ENCODE measurements around the gene POLD3.
"Not testable (repeated sequence)": the region's sequence is repeated elsewhere in the genome, so short reads cannot be mapped to it uniquely, and the experiment has no call there.

The POLD3 gene

DNA sequence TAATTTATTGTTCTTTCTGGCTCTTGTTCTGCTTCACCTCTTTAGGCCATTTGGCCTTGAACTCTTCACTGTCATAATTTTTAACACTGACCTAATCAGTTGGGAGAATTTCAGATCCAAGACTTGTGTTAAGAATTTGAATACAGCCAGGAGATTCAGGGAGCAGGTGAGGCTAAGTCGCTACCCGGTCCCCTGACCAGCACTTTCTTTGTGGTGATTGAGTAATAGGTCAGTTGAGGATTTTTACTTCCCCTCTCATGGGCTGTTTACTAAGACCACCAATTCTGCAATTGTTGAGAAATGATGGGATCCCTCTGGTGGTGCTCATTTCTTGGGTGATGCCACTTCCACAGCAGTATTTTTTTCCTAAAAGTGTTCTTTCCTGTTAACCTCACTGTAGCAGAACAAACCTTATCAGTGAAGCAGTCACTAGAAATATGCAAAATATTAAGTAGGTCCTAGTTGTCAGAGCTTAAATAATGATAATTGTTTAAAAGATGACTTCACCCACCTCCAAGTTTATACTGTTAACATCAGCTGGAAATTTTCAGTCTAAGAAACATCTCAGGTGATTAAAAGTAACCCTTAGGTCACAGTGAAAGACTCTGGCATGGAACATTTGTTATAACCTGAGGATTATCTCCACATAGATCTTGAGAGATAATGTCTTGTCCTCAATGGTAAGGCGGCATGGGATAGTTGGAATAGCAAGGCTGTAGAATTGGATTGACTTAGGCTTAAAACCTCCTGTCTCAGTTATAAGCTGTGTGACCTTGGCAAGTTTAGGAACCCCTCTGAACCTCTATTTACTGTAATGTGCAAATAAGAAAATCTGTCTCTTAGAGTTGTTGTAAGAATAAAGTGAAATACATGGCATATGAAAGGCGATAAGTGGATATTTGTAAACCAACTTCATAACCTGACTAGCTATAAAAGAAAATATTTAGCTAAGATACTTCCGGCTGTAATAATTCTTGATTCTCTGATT, 41.3 kb downstream of the POLD3 start:
- no peak overlapping the region for H3K4me3 ChIP-seq
- peak overlapping the region in 1 of 21 experiments; percentile 39 for H3K27ac ChIP-seq

- H3K4me3 ChIP-seq, result no peak overlapping the region
- peak overlapping the region in 1 of 21 experiments; percentile 32 for H3K27ac ChIP-seq
Observed at GRCh38 chr11:74634537-74634936, 42.2 kb downstream of the POLD3 start.

- H3K27ac ChIP-seq, result peak overlapping the region in 3 of 21 experiments; percentile 21 to 76 (median 49)
- H3K4me3 ChIP-seq, result no peak overlapping the region
Observed at GRCh38 chr11:74636630-74637184, 44.3 kb downstream of the POLD3 start.

GRCh38 chr11:74637700-74638099, 45.3 kb downstream of the POLD3 start:
- H3K4me3 ChIP-seq, result no peak overlapping the region
- H3K27ac ChIP-seq, result peak overlapping the region in 1 of 21 experiments; percentile 26

- H3K4me3 ChIP-seq, result no peak overlapping the region
- H3K27ac ChIP-seq, result no peak overlapping the region
Observed at GRCh38 chr11:74638869-74639268, 46.5 kb downstream of the POLD3 start.

DNA sequence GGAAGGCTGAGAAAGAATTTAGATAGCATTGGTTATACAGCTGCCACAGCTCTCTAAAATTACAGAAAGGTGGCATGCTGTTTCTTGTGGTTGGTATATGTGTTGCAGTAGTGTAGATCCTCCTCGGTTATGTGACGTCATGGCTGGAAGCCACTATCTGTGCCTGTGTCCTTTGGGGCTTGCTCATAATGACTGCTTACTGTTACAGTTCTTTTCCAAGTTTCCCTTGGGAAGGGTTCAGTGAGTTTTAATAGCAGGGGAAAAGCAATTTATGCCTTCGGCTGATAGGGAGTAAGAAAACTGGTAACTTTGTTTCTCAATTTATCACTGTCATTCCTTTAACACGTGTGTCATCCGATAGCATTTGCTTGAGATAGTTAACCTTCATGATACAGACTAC, 47.2 kb downstream of the POLD3 start:
- Histone ChIP-seq H3K4me3 (no peak overlapping the region), H3K27ac (no peak overlapping the region)

GRCh38 chr11:74641289-74641688, 48.9 kb downstream of the POLD3 start:
- H3K27ac ChIP-seq, result peak overlapping the region in 2 of 21 experiments; percentile 26 to 52
- no peak overlapping the region for H3K4me3 ChIP-seq

DNA sequence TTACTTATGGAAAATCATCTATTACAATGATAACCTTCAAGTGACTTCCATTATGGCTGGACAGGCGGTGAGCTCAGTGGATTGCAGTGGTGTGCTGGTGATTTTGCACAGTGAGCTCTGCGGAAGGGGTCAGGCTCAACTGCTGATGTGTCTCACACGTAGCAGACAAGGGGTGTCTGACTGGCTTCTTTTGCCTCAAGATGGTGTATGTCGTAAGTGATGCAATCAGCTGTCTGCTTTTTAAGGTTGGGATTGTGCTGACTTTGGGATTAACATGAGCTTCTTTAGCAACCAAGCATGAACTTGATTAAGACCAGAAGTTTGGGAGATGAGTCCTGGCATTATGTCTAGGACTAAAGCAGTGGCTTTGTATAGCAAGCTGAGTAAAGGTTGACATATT, 49.5 kb downstream of the POLD3 start:
- Histone ChIP-seq H3K27ac (peak overlapping the region in 3 of 21 experiments; percentile 11 to 52 (median 26)), H3K4me3 (no peak overlapping the region)

DNA sequence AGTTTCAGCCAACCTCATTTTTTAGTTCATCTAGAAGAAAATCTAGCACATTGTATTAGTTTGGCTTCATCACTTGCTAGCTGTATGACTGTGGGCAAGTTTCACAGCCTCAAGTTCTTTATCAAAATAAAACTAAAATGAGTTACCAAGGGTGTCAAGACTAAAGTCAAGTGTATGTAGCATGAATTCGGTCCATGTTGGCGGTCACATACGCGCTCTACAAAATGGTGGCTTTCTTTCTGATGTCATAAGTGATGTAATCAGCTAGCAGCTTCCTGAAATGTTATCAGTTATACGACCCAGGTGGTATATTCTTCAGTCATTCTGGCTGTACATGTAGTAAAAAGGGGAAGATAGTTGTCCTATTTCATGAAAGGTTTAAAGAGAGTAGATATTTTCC, 50.5 kb downstream of the POLD3 start:
- H3K27ac ChIP-seq, result no peak overlapping the region
- H3K4me3 ChIP-seq, result no peak overlapping the region

DNA sequence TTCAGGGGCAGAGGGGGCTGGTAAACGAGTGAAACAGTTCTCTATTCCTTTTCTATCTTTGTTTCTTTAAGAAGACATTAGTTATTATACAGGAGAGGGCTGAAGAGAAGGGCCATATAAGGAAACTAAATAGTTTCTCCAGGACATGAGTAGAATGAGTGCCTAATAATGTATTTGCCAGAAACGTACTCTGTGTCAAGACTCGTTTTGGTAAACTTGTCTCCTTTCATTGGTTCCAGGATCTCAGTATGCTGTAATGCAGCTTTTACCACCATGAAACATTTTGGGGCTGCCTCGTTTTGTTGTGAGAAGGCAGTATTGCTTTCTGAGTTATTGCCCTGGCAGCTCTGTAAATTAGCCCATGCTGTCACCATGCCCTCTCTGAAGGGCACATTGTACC, 51.7 kb downstream of the POLD3 start:
- peak overlapping the region in 1 of 21 experiments; percentile 40 for H3K27ac ChIP-seq
- H3K4me3 ChIP-seq, result no peak overlapping the region

GRCh38 chr11:74646215-74646614, 53.8 kb downstream of the POLD3 start:
- H3K27ac ChIP-seq, result no peak overlapping the region
- no peak overlapping the region for H3K4me3 ChIP-seq

DNA sequence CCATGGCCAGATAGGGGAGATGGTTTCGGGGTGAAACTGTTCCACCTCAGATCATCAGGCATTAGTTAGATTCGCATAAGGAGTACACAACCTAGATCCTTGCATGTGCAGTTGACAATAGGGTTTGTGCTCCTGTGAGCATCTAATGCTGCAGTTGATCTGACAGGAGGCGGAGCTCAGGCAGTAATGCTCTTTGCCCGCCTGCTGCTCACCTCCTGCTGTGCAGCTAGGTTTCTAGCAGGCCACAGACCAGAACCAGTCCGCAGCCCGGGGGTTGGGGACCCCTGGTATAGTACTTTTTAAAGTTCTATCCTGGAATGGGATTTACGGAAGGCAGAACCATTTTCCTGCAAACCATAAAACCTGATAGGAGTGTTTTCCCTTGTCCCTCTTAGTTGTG, 54.6 kb downstream of the POLD3 start:
- Histone ChIP-seq H3K4me3 (no peak overlapping the region), H3K27ac (no peak overlapping the region)

DNA sequence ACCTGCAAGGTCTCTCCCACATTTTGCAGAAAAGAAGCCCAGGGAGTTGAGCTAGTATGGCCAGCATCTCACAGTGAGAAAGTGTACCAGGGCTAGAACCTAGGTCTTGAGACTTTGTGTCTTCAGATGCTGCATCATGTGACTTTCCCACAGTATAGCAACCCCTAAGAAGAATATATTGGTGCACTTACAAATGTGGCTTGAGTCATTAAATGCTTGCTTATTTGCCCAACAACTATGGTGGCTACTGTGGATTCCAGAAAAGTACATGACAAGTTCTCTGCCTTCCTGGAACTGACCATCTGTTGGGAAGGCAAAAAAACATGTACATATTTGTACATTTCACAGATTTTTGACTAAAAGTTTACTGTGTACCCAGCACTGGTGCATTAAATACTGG, 55.0 kb downstream of the POLD3 start:
- Histone ChIP-seq H3K27ac (no peak overlapping the region), H3K4me3 (no peak overlapping the region)

DNA sequence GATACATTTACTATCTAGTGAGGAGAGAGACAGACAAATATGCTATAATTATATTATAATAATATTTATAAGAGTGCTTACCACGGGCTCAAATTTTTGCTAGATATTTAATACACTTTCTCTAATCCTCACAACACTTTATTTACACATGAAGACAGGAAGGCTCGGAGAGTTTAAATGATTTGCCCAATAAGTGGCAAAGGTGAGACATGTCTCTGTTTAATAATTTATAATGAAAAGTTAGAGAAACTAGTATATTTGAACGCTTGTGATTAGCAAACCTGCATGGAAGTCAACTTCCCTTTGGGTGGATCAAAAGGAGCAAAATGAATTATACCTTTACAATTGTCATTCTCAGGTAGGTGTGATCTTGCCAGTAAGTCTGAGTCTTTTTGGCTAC, 55.4 kb downstream of the POLD3 start:
- Histone ChIP-seq H3K27ac (no peak overlapping the region), H3K4me3 (no peak overlapping the region)

- no peak overlapping the region for H3K27ac ChIP-seq
- no peak overlapping the region for H3K4me3 ChIP-seq
Observed at GRCh38 chr11:74648894-74649293, 56.5 kb downstream of the POLD3 start.

- no peak overlapping the region for H3K4me3 ChIP-seq
- H3K27ac ChIP-seq, result no peak overlapping the region
Observed at GRCh38 chr11:74650498-74650897, 58.1 kb downstream of the POLD3 start.

DNA sequence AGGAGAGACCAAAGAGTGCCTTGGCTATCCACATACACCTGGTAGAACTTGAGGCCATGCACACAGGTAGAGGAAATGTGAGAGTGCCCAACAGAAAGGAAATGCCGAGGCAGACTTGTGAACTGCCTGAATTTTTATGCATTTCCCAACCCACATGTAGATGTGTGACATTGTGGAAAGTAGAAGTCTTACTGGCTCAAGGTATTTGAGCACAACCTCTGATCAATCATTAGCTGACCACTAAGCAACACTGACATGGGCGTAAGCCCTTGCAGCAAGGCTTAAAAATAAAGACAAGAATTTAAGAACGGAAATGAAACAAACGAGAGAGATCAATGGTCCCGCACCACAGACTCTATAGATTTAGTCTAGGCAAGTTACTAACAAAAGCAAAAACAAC, 62.6 kb downstream of the POLD3 start:
- no peak overlapping the region for H3K4me3 ChIP-seq
- H3K27ac ChIP-seq, result no peak overlapping the region

GRCh38 chr11:74659124-74659523, 66.7 kb downstream of the POLD3 start:
- not testable (repeated sequence) for H3K4me3 ChIP-seq, H3K27ac ChIP-seq

- H3K4me3 ChIP-seq, result no peak overlapping the region
- H3K27ac ChIP-seq, result no peak overlapping the region
Observed at GRCh38 chr11:74662487-74663103, 70.2 kb downstream of the POLD3 start.

GRCh38 chr11:74663315-74663714, 70.9 kb downstream of the POLD3 start:
- no peak overlapping the region for H3K4me3 ChIP-seq
- no peak overlapping the region for H3K27ac ChIP-seq
